ENCODE results near the gene DIAPH3. TPM values are rescaled to one million over a fixed set of nuclear protein-coding genes. Genes with fewer than 3 reads are reported as not detected.
"Not testable (repeated sequence)": the region's sequence is repeated elsewhere in the genome, so short reads cannot be mapped to it uniquely, and the experiment has no call there.

DIAPH3 gene
- total RNA-seq, 1 donor from 2014 or later, result 4.5 TPM

GRCh38 chr13:60044321-60044720 is 119.4 kb downstream of the DIAPH3 start:
- peaks cover 5% of the 10 kb centered on the region for H3K4me1 Mint-ChIP-seq (ENCODE audit: unreplicated experiment)
- no peak overlapping the region for H3K27ac Mint-ChIP-seq (ENCODE audit: unreplicated experiment)
- no peaks in the 10 kb centered on the region for H3K9me3 Mint-ChIP-seq (ENCODE audit: unreplicated experiment)
- H3K4me3 Mint-ChIP-seq (ENCODE audit: unreplicated experiment), result no peak overlapping the region
- no peak for DNase-seq (ENCODE audit: low spot score)
- no peaks in the 10 kb centered on the region for H3K27me3 Mint-ChIP-seq (ENCODE audit: unreplicated experiment)
- no peak for TF ChIP-seq CTCF (IDR thresholded peaks at IDR 0.05; ENCODE audit: unreplicated experiment)
- no peaks in the 10 kb centered on the region for H3K36me3 Mint-ChIP-seq (ENCODE audit: low read depth, unreplicated experiment)

GRCh38 chr13:60043262-60043661 is 120.5 kb downstream of the DIAPH3 start:
- Mint-ChIP-seq H3K4me1 (ENCODE audit: unreplicated experiment) (peaks cover 5% of the 10 kb centered on the region), H3K27me3 (ENCODE audit: unreplicated experiment) (no peaks in the 10 kb centered on the region), H3K36me3 (ENCODE audit: low read depth, unreplicated experiment) (no peaks in the 10 kb centered on the region), H3K9me3 (ENCODE audit: unreplicated experiment) (no peaks in the 10 kb centered on the region), H3K4me3 (ENCODE audit: unreplicated experiment) (no peak overlapping the region), H3K27ac (ENCODE audit: unreplicated experiment) (no peak overlapping the region)
- DNase-seq (ENCODE audit: low spot score), result no peak
- TF ChIP-seq CTCF (IDR thresholded peaks at IDR 0.05; ENCODE audit: unreplicated experiment), result no peak

- H3K27me3 Mint-ChIP-seq (ENCODE audit: unreplicated experiment); H3K36me3 Mint-ChIP-seq (ENCODE audit: low read depth, unreplicated experiment); H3K9me3 Mint-ChIP-seq (ENCODE audit: unreplicated experiment); H3K4me3 Mint-ChIP-seq (ENCODE audit: unreplicated experiment); DNase-seq (ENCODE audit: low spot score); H3K27ac Mint-ChIP-seq (ENCODE audit: unreplicated experiment): not testable (repeated sequence)
- H3K4me1 Mint-ChIP-seq (ENCODE audit: unreplicated experiment), result peaks cover 10% of the 10 kb centered on the region
These were observed 123.1 kb downstream of the DIAPH3 start for GRCh38 chr13:60040668-60041067.

GRCh38 chr13:60035874-60036273 is 127.9 kb downstream of the DIAPH3 start:
- DNase-seq (ENCODE audit: low spot score), result no peak
- H3K27me3 Mint-ChIP-seq (ENCODE audit: unreplicated experiment), result no peaks in the 10 kb centered on the region
- TF ChIP-seq CTCF (IDR thresholded peaks at IDR 0.05; ENCODE audit: unreplicated experiment), result no peak
- peaks cover 6% of the 10 kb centered on the region for H3K4me1 Mint-ChIP-seq (ENCODE audit: unreplicated experiment)
- H3K36me3 Mint-ChIP-seq (ENCODE audit: low read depth, unreplicated experiment), result no peaks in the 10 kb centered on the region
- H3K27ac Mint-ChIP-seq (ENCODE audit: unreplicated experiment), result no peak overlapping the region
- H3K4me3 Mint-ChIP-seq (ENCODE audit: unreplicated experiment), result no peak overlapping the region
- no peaks in the 10 kb centered on the region for H3K9me3 Mint-ChIP-seq (ENCODE audit: unreplicated experiment)

GRCh38 chr13:60032851-60033250 is 130.9 kb downstream of the DIAPH3 start:
- Mint-ChIP-seq H3K4me3 (ENCODE audit: unreplicated experiment) (no peak overlapping the region), H3K27ac (ENCODE audit: unreplicated experiment) (no peak overlapping the region), H3K36me3 (ENCODE audit: low read depth, unreplicated experiment) (no peaks in the 10 kb centered on the region), H3K27me3 (ENCODE audit: unreplicated experiment) (peaks cover 3% of the 10 kb centered on the region), H3K4me1 (ENCODE audit: unreplicated experiment) (peaks cover 6% of the 10 kb centered on the region), H3K9me3 (ENCODE audit: unreplicated experiment) (no peaks in the 10 kb centered on the region)
- no peak for DNase-seq (ENCODE audit: low spot score)
- TF ChIP-seq CTCF (IDR thresholded peaks at IDR 0.05; ENCODE audit: unreplicated experiment), result no peak

GRCh38 chr13:60028021-60028420 is 135.7 kb downstream of the DIAPH3 start:
- no peaks in the 10 kb centered on the region for H3K4me1 Mint-ChIP-seq (ENCODE audit: unreplicated experiment)
- no peaks in the 10 kb centered on the region for H3K36me3 Mint-ChIP-seq (ENCODE audit: low read depth, unreplicated experiment)
- H3K4me3 Mint-ChIP-seq (ENCODE audit: unreplicated experiment), result no peak overlapping the region
- peaks cover 3% of the 10 kb centered on the region for H3K27me3 Mint-ChIP-seq (ENCODE audit: unreplicated experiment)
- DNase-seq (ENCODE audit: low spot score), result no peak
- H3K9me3 Mint-ChIP-seq (ENCODE audit: unreplicated experiment), result no peaks in the 10 kb centered on the region
- H3K27ac Mint-ChIP-seq (ENCODE audit: unreplicated experiment), result no peak overlapping the region
- no peak for TF ChIP-seq CTCF (IDR thresholded peaks at IDR 0.05; ENCODE audit: unreplicated experiment)

All from endothelial cell (in vitro differentiated cells).